Measurements from ENCODE around the gene SPRR2F.

The SPRR2F gene

GRCh38 chr1:153072806-153073726 lies 40.2 kb downstream of the SPRR2F start:
- in situ Hi-C loops (cut with MboI; ENCODE audit: low sequenced_read_pairs) = no loop called here

- in situ Hi-C loops (cut with MboI; ENCODE audit: low sequenced_read_pairs) = no loop called here
Measured at GRCh38 chr1:153071511-153071910, 41.8 kb downstream of the SPRR2F start, which contains the start of gene SPRR2B. SPRR2B (minus strand) TSS chr1:153071611; CDS start chr1:153070839, 772 bp downstream.

DNA sequence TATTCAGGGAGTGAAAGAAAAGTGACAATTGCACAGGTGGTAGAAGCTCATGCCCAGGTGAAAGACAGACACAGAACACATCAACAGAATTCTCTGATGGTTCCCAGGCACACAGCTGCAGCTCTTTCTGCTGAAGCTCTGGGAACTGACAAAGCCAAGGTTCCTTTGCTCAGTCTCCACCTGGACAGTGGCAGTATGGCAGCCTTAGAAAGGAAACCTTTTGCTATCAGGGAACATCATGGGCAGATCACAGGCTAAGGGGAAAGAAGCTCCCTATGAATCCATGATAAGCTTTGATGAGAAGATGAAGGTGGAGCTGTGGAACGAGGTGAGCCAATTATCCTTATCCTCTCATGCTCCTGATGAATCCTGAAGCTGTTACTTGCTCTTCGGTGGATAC lies 43.1 kb downstream of the SPRR2F start:
- in situ Hi-C loops (cut with MboI; ENCODE audit: low sequenced_read_pairs) = no loop called here

All from HL-60/S4 treated with phorbol 12-myristate 13-acetate at 8.2 ng/mL for 4 days and 3 days (cell line).